ENCODE results near the gene CST8. TPM values are rescaled to one million over a fixed set of nuclear protein-coding genes. Genes with fewer than 3 reads are reported as not detected.

The CST8 gene
- total and polyA plus RNA-seq, 2 experiments from 2014 or later = not detected

- TF ChIP-seq ETS1 (IDR thresholded peaks at IDR 0.05) (no peak), NANOG (IDR thresholded peaks at IDR 0.05; ENCODE audit: borderline replicate concordance) (no peak), JUNB (IDR thresholded peaks at IDR 0.05; ENCODE audit: unreplicated experiment) (no peak), CREB1 (CRISPR knock-in tag; IDR thresholded peaks at IDR 0.05; ENCODE audit: low read depth) (no peak), ZNF114 (CRISPR knock-in tag; IDR thresholded peaks at IDR 0.05) (no peak), POLR2AphosphoS5 (IDR thresholded peaks at IDR 0.05; ENCODE audit: low read depth) (no peak), CTCF (conservative IDR thresholded peaks at IDR 0.05; ENCODE audit: low read depth in 2 of 2) (no peak), EZH2 (IDR thresholded peaks at IDR 0.05; ENCODE audit: low read depth, unreplicated experiment) (no peak), STAT1 (IDR thresholded peaks at IDR 0.05; ENCODE audit: unreplicated experiment) (no peak)
Measured at GRCh38 chr20:23519556-23519955, 28.6 kb downstream of the CST8 start (continued).

GRCh38 chr20:23520185-23520584 is 29.3 kb downstream of the CST8 start:
- Histone ChIP-seq H3K9me2 (ENCODE audit: insufficient read depth) (peaks cover 24% of the 10 kb centered on the region), H3K27me3 (ENCODE audit: insufficient read depth) (no peaks in the 10 kb centered on the region), H3F3A (replicated peaks; ENCODE audit: low read depth) (no peaks in the 10 kb centered on the region), H4K20me1 (replicated peaks; ENCODE audit: insufficient read depth) (no peaks in the 10 kb centered on the region), H3K79me2 (replicated peaks; ENCODE audit: insufficient read depth) (no peaks in the 10 kb centered on the region), H3K27ac (ENCODE audit: low read depth) (no peak overlapping the region), H3K4me2 (no peak overlapping the region), H3K4me3 (no peak overlapping the region), H3K36me3 (ENCODE audit: insufficient read depth) (no peaks in the 10 kb centered on the region), H3K4me1 (ENCODE audit: insufficient read depth) (peaks cover 4% of the 10 kb centered on the region; the same call in 1 of the 2 replicates), H2AFZ (no peak overlapping the region)
- no peak overlapping the region for H3K27ac Mint-ChIP-seq
- no peak for ATAC-seq
- DNase-seq (ENCODE audit: low spot score) = no peak
- H3K4me1 Mint-ChIP-seq = peaks cover 24% of the 10 kb centered on the region
- no peak overlapping the region for H3K4me3 Mint-ChIP-seq
- peaks cover 2% of the 10 kb centered on the region for H3K27me3 Mint-ChIP-seq (ENCODE audit: insufficient read depth, low read depth, poor library complexity)
- H3K36me3 Mint-ChIP-seq (ENCODE audit: low read depth) = peaks cover 10% of the 10 kb centered on the region; the same call in 2 of the 3 replicates
- peaks cover 8% of the 10 kb centered on the region for H3K9me3 Mint-ChIP-seq
- no peak for TF ChIP-seq ZNF462 (CRISPR knock-in tag; IDR thresholded peaks at IDR 0.05)
- no peak for TF ChIP-seq JUNB (IDR thresholded peaks at IDR 0.05; ENCODE audit: unreplicated experiment)
- TF ChIP-seq ZNF331 (CRISPR knock-in tag; IDR thresholded peaks at IDR 0.05; ENCODE audit: low read depth) = no peak
- TF ChIP-seq STAT1 (IDR thresholded peaks at IDR 0.05; ENCODE audit: unreplicated experiment) = no peak

Data from GM23338 (cell line).